GM12878 (cell line): Measurements from ENCODE around the gene ARL5A.

Experiments used
- CHD1 ChIP-seq: IDR thresholded peaks from 2 replicates; pipeline ENCODE4 v1.6.1; 2012; ENCODE audit warnings: low read depth, low read length, improper control_type of control experiment
- CTCF ChIP-seq, 3 experiments: IDR thresholded peaks in 2 of 3; conservative IDR thresholded peaks in 1 of 3; 2 replicates each; pipeline ENCODE4 v1.5.1; 2011; ENCODE audit warnings: low read depth in 3 of 3, low read length in 3 of 3, mild to moderate bottlenecking in 3 of 3, control low read depth in 2 of 3, moderate library complexity in 2 of 3, inconsistent platforms in 1 of 3, mixed read lengths in 1 of 3; ENCODE audit not compliant: control insufficient read depth in 2 of 3, insufficient read depth in 1 of 3; ENCODE audit errors: extremely low read depth in 1 of 3
- FOXM1 ChIP-seq: IDR thresholded peaks from 2 replicates; pipeline ENCODE4 v1.6.1; 2012; ENCODE audit warnings: low read depth, mild to moderate bottlenecking, inconsistent platforms, low read length, moderate library complexity
- IKZF1 ChIP-seq: fragments of 450-650 bp; conservative IDR thresholded peaks from 2 replicates; pipeline ENCODE4 v1.6.1; 2017; ENCODE audit warnings: antibody characterized with exemption, mild to moderate bottlenecking
- NKRF ChIP-seq: fragments of 450-650 bp; conservative IDR thresholded peaks from 2 replicates; pipeline ENCODE4 v1.6.1; 2017; ENCODE audit warnings: mild to moderate bottlenecking, moderate library complexity
- POLR2A ChIP-seq: IDR thresholded peaks from 2 replicates; pipeline ENCODE4 v1.6.1; 2011; ENCODE audit warnings: low read depth, mild to moderate bottlenecking, low read length
- RAD51 ChIP-seq: fragments of 450-650 bp; IDR thresholded peaks from 2 replicates; pipeline ENCODE4 v1.6.1; 2016; ENCODE audit warnings: moderate library complexity, mild to moderate bottlenecking, inconsistent platforms
- SIN3A ChIP-seq: IDR thresholded peaks from 2 replicates; pipeline ENCODE4 v1.6.1; 2012; ENCODE audit warnings: low read depth, low read length, improper control_type of control experiment
- SPI1 ChIP-seq: IDR thresholded peaks from 2 replicates; pipeline ENCODE4 v1.6.1; 2011; ENCODE audit warnings: low read depth, mild to moderate bottlenecking, low read length, moderate library complexity, borderline replicate concordance; ENCODE audit not compliant: insufficient read depth
- YY1 ChIP-seq: IDR thresholded peaks from 2 replicates; pipeline ENCODE4 v1.6.1; 2011; ENCODE audit warnings: low read depth, mild to moderate bottlenecking, low read length

- TF ChIP-seq POLR2A: no peak
- TF ChIP-seq RAD51: no peak
- TF ChIP-seq CTCF (IDR thresholded peaks at IDR 0.05 in 2 of 3, conservative IDR thresholded peaks at IDR 0.05 in 1 of 3; ENCODE audit: control insufficient read depth in 2 of 3, extremely low read depth in 1 of 3, insufficient read depth in 1 of 3, low read depth in 3 of 3, low read length in 3 of 3): no peak
- TF ChIP-seq IKZF1: no peak
- no peak for TF ChIP-seq NKRF
- no peak for TF ChIP-seq CHD1
- TF ChIP-seq YY1: no peak
- no peak for TF ChIP-seq SPI1
- no peak for TF ChIP-seq FOXM1
- TF ChIP-seq SIN3A: no peak
Measured at GRCh38 chr2:151803811-151804210, 24.4 kb downstream of the ARL5A start.
